Body of pancreas (tissue), 4 donors: ENCODE measurements around the gene CTDSP2. TPM values are rescaled to one million over a fixed set of nuclear protein-coding genes. Genes with fewer than 3 reads are reported as not detected.
A peak's percentile ranks its signal among the peaks of the same experiment; 100 is the strongest.

Source experiments
- ATAC-seq: fragments of 150-250 bp; one replicate; pipeline ENCODE4 v1.9.1; 2016
- DNase-seq, 4 donors: peaks; one replicate each; pipeline ENCODE4 v3.0.0-alpha.2; 2019
- H3K27ac ChIP-seq, 4 donors: fragments of 200-600 bp; sonication (generic); 1 replicate in 3 of 4; 2 replicates in 1 of 4; pipeline versions ENCODE4 v1.5.1 to v1.6.1; 2016 to 2019; ENCODE audit warnings: mild to moderate bottlenecking in 1 of 4, mixed read lengths in 1 of 4, moderate library complexity in 1 of 4
- H3K27me3 ChIP-seq, 2 donors: fragments of 200-600 bp; sonication (generic); one replicate each; pipeline ENCODE4 v1.6.0; 2016; ENCODE audit warnings: mild to moderate bottlenecking in 1 of 2
- H3K36me3 ChIP-seq, 2 donors: fragments of 200-600 bp; sonication (generic); replicated peaks in 1 of 2; 2 replicates each; pipeline ENCODE4 v1.5.1; 2016; ENCODE audit warnings: low read depth in 2 of 2; ENCODE audit not compliant: insufficient read depth in 1 of 2
- H3K4me1 ChIP-seq: fragments of 200-600 bp; sonication (generic); one replicate; pipeline ENCODE4 v1.6.0; 2016
- H3K4me3 ChIP-seq, 2 donors: fragments of 200-600 bp; sonication (generic); 1 replicate in 1 of 2; 2 replicates in 1 of 2; pipeline ENCODE4 v1.5.1; 2016 to 2019
- H3K9me3 ChIP-seq, 3 donors: fragments of 200-600 bp; sonication (generic); 1 replicate in 2 of 3; 2 replicates in 1 of 3; pipeline ENCODE4 v1.5.1; 2016
- CTCF ChIP-seq, 7 experiments: fragments of 450-650 bp in 4 of 7; fragments of 200-600 bp in 3 of 7; sonication (generic) in 3 of 7; IDR thresholded peaks; one replicate each; pipeline ENCODE4 v1.5.1; 2016 to 2019; ENCODE audit warnings: antibody characterized with exemption in 7 of 7
- POLR2A ChIP-seq, 3 donors: fragments of 450-650 bp; IDR thresholded peaks; one replicate each; pipeline ENCODE4 v1.6.1; 2016; ENCODE audit warnings: antibody characterized with exemption in 3 of 3, mild to moderate bottlenecking in 2 of 3
- WGBS, 2 donors: methylation state at CpG; one replicate each; pipeline ENCODE4 v1.1.5; 2017; 5-methylcytosine and 5-hydroxymethylcytosine counted together
- intact Hi-C: fragments of 100-400 bp; cut with DNase I; formaldehyde crosslinking; loops from one replicate; pipeline ENCODE4 v1.15.1; 2023
- total RNA-seq, 2 donors: library from RNA; depleted of rRNA; stranded (reverse); fragments of >200 nt; gene quantifications; one replicate each; pipeline ENCODE4 v1.1.0, GENCODE V29; 2016

The CTDSP2 gene
- total RNA-seq, 2 donors from 2014 or later = 82.1 to 125 TPM

- Histone ChIP-seq H3K9me3 (no peaks in the 10 kb centered on the region), H3K27ac (no peak overlapping the region), H3K4me3 (no peak overlapping the region), H3K27me3 (peaks cover 0 to 6% of the 10 kb centered on the region in 2 donors), H3K36me3 (no peaks in the 10 kb centered on the region), H3K4me1 (peaks cover 36% of the 10 kb centered on the region)
- intact Hi-C loops = loop anchor here (5.0 kb wide), 1 partner anchor 49 kb away; no protein-coding TSS in a partner anchor
- ATAC-seq = no peak
- WGBS, 2 donors = 82 to 88% methylated on average over 3 of the region's 3 CpGs
- TF ChIP-seq POLR2A (IDR thresholded peaks at IDR 0.05) (no peak), CTCF (IDR thresholded peaks at IDR 0.05) (no peak)
- no peak for DNase-seq
Observed at GRCh38 chr12:57848208-57848607, 1.7 kb upstream of the CTDSP2 start.

- Histone ChIP-seq H3K36me3 (no peaks in the 10 kb centered on the region), H3K9me3 (no peaks in the 10 kb centered on the region), H3K27ac (peak overlapping the region; percentile 99 to 100 (median 100)), H3K27me3 (no peaks in the 10 kb centered on the region), H3K4me3 (peak overlapping the region; percentile 87 to 99), H3K4me1 (peaks cover 40% of the 10 kb centered on the region)
- TF ChIP-seq CTCF (IDR thresholded peaks at IDR 0.05) (no peak), POLR2A (IDR thresholded peaks at IDR 0.05) (no peak)
- no peak for DNase-seq
- ATAC-seq = peak; percentile 16
- intact Hi-C loops = loop anchor here (5.0 kb wide), 1 partner anchor 51 kb away; no protein-coding TSS in a partner anchor
- WGBS, 2 donors = 0% methylated on average over 5 to 21 of the region's 26 CpGs
Observed at GRCh38 chr12:57846285-57846576, 298 bp downstream of the CTDSP2 start.

- Histone ChIP-seq H3K27me3 (no peaks in the 10 kb centered on the region), H3K4me1 (peaks cover 45% of the 10 kb centered on the region), H3K4me3 (peak overlapping the region; percentile 87 to 99), H3K27ac (peak overlapping the region; percentile 99 to 100 (median 100)), H3K36me3 (no peaks in the 10 kb centered on the region), H3K9me3 (no peaks in the 10 kb centered on the region)
- TF ChIP-seq CTCF (IDR thresholded peaks at IDR 0.05) (no peak), POLR2A (IDR thresholded peaks at IDR 0.05) (peak; percentile 76 to 89 (median 86))
- DNase-seq = peak; percentile 89 to 92 (median 91)
- intact Hi-C loops = loop anchor here (5.0 kb wide), 1 partner anchor 52 kb away; no protein-coding TSS in a partner anchor
- 0 to 1% methylated on average over 4 to 76 of the region's 81 CpGs for WGBS, 2 donors
- peak; percentile 74 for ATAC-seq
Observed at GRCh38 chr12:57845478-57846284, 848 bp downstream of the CTDSP2 start.

- intact Hi-C loops = loop anchor here (5.0 kb wide), 1 partner anchor 52 kb away; no protein-coding TSS in a partner anchor
- Histone ChIP-seq H3K4me3 (peak overlapping the region; percentile 87 to 99), H3K4me1 (peaks cover 53% of the 10 kb centered on the region), H3K27me3 (no peaks in the 10 kb centered on the region), H3K27ac (peak overlapping the region; percentile 99 to 100 (median 100)), H3K9me3 (no peaks in the 10 kb centered on the region), H3K36me3 (no peaks in the 10 kb centered on the region)
- DNase-seq (peak; percentile 57 to 77 (median 68)), ATAC-seq (peak; percentile 5)
- 1% methylated on average over 16 to 42 of the region's 42 CpGs for WGBS, 2 donors
- TF ChIP-seq CTCF (IDR thresholded peaks at IDR 0.05) (no peak), POLR2A (IDR thresholded peaks at IDR 0.05) (peak in 2 of 3 donors; percentile 9 to 35)
Observed at GRCh38 chr12:57844709-57845477, 1.6 kb downstream of the CTDSP2 start.
